ENCODE measurements around the gene MAP3K3.
A peak's percentile ranks its signal among the peaks of the same experiment; 100 is the strongest.
"Not testable (repeated sequence)": the region's sequence is repeated elsewhere in the genome, so short reads cannot be mapped to it uniquely, and the experiment has no call there.

MAP3K3 gene

DNA sequence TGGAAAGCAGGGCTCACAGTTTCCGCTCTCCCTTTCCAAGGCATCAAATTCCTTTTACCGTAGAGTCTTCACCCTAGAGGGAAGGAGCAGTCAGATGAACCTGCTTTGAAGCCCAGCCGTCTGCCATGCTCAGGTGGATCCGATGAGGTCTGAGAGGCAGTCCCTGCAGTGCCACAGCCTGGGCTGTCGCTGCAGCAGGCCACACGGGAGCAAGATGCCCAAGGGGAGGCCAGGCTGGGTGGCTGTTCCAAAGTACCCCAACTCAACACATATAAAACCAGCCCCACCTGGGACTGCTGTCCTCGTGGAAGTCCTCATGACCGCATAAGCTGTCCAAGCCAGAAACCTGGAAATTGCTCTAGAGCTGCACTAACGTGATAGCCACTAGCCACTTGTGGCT lies 82.6 kb downstream of the MAP3K3 start:
- TF ChIP-seq GATA1 (IDR thresholded peaks at IDR 0.05; ENCODE audit: low read depth, low read length) (no peak), POLR2A (IDR thresholded peaks at IDR 0.05; ENCODE audit: low read length) (no peak)
- DNase-seq: no peak

DNA sequence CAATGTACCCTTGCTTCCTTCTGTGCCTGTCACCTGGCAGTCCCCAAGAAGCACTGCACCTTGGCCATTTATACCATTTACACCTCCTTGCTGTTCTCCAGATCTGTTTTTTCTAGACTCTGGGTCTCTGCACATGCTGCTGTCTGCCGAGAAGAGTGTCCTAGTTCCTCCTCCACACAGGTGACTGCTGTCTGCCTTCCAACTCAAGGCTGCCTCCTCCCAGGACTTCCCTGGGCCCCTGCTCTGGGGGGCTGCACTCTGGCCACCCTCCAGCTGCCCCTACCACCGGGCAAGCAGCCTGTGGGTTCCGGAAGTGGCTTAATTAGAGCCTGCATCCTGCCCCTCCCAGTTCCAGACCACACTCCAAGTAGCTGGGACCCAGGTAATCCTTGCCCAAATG lies 83.4 kb downstream of the MAP3K3 start:
- no peak for DNase-seq
- no peak for TF ChIP-seq GATA1 (IDR thresholded peaks at IDR 0.05; ENCODE audit: low read depth, low read length)
- no peak for TF ChIP-seq POLR2A (IDR thresholded peaks at IDR 0.05; ENCODE audit: low read length)

DNA sequence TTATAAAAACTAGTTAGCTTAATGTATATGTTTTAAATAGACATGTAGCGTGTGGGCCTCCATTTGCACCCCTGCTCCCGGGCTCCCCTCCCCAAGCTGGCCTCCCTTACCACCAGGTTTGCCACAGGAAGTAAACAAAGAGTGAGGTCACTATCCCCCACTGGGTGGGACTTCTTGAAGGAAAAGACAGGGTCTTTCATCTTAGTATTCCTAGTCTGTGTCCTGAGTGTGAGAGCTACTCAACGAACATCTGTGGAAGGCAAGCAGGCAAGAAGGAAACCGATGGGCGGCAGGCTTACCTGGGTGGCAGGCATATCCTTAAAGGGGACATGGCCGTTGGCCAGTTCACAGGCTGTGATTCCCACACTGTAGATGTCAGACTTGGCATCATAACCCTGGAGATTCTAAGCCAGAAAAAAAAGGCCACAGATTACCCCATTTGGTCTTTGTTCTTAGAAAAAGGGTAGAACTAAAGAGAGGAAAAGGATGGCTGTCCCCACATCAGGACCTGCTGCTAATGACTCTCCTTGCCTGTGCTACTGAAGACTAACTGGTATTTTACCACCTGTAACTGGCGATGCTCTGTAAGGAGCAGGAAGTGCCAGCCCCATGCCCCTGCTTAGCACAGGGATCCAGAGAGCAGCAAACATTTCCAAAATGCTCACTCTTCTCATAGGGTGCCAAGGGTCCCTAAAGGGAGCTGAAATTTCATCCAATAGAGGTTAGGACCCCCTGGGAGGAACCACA lies 84.3 kb downstream of the MAP3K3 start:
- TF ChIP-seq GATA1 (IDR thresholded peaks at IDR 0.05; ENCODE audit: low read depth, low read length) (no peak), POLR2A (IDR thresholded peaks at IDR 0.05; ENCODE audit: low read length) (no peak)
- no peak for DNase-seq

- TF ChIP-seq POLR2A (IDR thresholded peaks at IDR 0.05; ENCODE audit: low read length) (no peak), GATA1 (IDR thresholded peaks at IDR 0.05; ENCODE audit: low read depth, low read length) (no peak)
These were observed 84.9 kb downstream of the MAP3K3 start for GRCh38 chr17:63707151-63707550.

GRCh38 chr17:63709110-63709509 lies 86.9 kb downstream of the MAP3K3 start:
- TF ChIP-seq GATA1 (IDR thresholded peaks at IDR 0.05; ENCODE audit: low read depth, low read length): no peak
- no peak for TF ChIP-seq POLR2A (IDR thresholded peaks at IDR 0.05; ENCODE audit: low read length)
- DNase-seq: no peak

More at GRCh38 chr17:63707151-63707550, 84.9 kb downstream of the MAP3K3 start:
- DNase-seq: no peak

- TF ChIP-seq POLR2A (IDR thresholded peaks at IDR 0.05; ENCODE audit: low read length): no peak
- no peak for TF ChIP-seq GATA1 (IDR thresholded peaks at IDR 0.05; ENCODE audit: low read depth, low read length)
- no peak for DNase-seq
These were observed 92.5 kb downstream of the MAP3K3 start for GRCh38 chr17:63714550-63715277.

GRCh38 chr17:63716426-63716825 lies 94.2 kb downstream of the MAP3K3 start:
- TF ChIP-seq GATA1 (IDR thresholded peaks at IDR 0.05; ENCODE audit: low read depth, low read length) (no peak), POLR2A (IDR thresholded peaks at IDR 0.05; ENCODE audit: low read length) (no peak)
- no peak for DNase-seq

- DNase-seq: no peak
- TF ChIP-seq POLR2A (IDR thresholded peaks at IDR 0.05; ENCODE audit: low read length) (no peak), GATA1 (IDR thresholded peaks at IDR 0.05; ENCODE audit: low read depth, low read length) (no peak)
These were observed 96.8 kb downstream of the MAP3K3 start for GRCh38 chr17:63718988-63719387.

- DNase-seq: not testable (repeated sequence)
These were observed 98.0 kb downstream of the MAP3K3 start for GRCh38 chr17:63720194-63720593.

- no peak for DNase-seq
- TF ChIP-seq GATA1 (IDR thresholded peaks at IDR 0.05; ENCODE audit: low read depth, low read length): no peak
- no peak for TF ChIP-seq POLR2A (IDR thresholded peaks at IDR 0.05; ENCODE audit: low read length)
These were observed 100.2 kb downstream of the MAP3K3 start for GRCh38 chr17:63722403-63722802.

DNA sequence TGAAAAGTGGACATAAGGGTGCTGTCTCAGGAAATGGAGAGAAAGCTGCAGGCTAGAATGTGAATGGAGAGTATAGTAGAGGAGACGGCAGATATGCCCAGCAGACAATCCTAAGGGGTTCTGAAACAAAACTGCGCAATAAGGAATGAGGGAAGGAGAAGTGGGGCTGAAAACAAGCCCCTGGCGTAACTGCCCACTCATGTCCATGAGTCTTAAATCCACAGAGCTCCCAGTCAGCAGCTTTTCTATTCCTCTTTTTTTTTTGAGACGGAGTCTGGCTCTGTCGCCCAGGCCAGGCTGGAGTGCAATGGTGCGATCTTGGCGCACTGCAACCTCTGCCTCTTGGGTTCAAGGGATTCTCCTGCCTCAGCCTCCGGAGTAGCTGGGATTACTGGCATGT lies 113.5 kb downstream of the MAP3K3 start:
- TF ChIP-seq POLR2A (IDR thresholded peaks at IDR 0.05; ENCODE audit: low read length): no peak
- TF ChIP-seq GATA1 (IDR thresholded peaks at IDR 0.05; ENCODE audit: low read depth, low read length): no peak
- no peak for DNase-seq

DNA sequence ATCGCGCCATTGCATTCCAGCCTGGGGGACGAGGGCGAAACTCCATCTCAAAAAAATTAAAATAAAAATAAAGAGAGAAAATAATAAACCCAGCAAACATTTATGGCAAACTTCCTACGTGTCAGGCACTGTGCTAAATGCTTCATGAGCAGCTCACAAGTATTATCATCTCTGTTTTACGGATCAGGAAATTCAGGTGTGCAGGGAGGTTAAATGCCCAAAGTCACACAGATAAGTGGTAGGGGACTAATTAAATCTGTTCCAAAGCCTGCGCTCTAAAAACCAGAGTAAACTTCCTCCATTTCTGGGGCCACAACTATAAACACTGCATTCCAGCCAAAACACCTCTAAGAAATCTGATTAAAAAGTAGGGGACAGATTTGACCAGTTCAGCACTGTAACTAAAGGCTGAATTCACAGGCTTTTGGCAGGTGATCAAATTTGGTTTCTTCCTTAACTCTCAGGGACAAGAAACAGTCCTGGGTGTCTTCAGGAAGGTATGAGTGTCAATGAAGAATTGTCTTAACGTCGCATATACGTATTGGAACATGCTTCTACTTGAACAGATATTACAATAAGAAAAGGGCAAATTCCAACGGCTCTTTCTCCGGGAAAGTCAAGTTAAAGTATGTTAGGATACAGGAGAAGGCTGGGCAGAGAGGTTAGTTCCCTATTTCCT lies 118.4 kb downstream of the MAP3K3 start:
- DNase-seq: peak; percentile 39 to 57
- no peak for TF ChIP-seq GATA1 (IDR thresholded peaks at IDR 0.05; ENCODE audit: low read depth, low read length)
- TF ChIP-seq POLR2A (IDR thresholded peaks at IDR 0.05; ENCODE audit: low read length): no peak

DNA sequence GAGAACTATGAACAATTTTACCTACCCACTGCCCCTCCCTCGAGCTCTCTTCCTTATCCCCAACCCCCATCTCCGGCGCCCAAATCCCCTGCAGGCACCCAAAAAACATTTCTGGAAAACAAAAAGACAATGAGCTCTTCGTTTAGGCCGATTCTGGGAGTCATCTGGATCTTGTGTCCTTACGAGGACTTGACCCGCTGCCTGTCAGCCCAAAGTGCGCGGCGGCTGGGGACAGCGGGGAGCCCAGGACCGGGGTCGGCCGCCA lies 118.9 kb downstream of the MAP3K3 start:
- DNase-seq: no peak

DNA sequence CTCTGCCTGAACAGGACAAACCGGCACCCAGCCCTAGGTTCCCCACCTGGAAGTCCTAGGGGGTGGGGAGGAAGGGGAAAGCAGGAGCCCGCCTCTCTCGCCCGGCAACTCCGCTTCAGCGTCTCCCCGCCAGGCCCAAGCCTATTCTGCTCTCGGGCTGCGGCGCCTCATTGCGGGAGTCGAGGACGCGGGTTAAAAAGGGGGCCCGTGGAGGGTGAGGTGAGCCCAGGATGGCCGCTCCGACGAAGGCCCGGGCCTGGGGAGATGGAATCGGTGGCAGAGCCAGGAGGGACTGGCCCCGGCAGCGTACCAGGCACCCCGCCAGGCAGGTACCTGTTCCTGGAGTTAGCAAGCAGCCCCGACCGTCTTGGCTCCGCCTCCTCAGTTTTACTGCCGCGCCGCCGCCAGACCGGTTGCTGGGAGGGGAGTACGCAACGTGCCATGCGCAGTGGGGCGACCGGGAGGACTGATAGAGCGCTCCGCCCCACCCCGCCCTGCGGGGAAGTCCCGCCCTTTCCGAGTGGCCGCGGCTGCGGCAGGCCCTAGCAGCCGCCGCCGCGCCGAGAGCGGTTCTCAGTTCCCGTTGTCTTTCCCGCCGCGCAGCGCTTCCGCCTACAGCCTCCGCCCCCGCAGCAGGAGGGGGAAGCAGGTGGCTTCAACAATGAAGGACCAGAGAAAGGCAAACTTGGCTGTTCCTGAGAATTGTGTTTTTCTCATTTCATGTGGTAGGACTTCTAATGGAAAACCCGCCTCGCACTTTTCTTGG lies 119.4 kb downstream of the MAP3K3 start, which contains the start of gene STRADA:
STRADA (minus strand) TSS at position 392 of the 766 bp plus-strand sequence. CDS start 13,430 bp downstream, outside the sequence.
- DNase-seq: peak; percentile 98
- TF ChIP-seq GATA1 (IDR thresholded peaks at IDR 0.05; ENCODE audit: low read depth, low read length): no peak
- peak; percentile 92 for TF ChIP-seq POLR2A (IDR thresholded peaks at IDR 0.05; ENCODE audit: low read length)

More for the DNA sequence above, 118.9 kb downstream of the MAP3K3 start:
- TF ChIP-seq GATA1 (IDR thresholded peaks at IDR 0.05; ENCODE audit: low read depth, low read length) (no peak), POLR2A (IDR thresholded peaks at IDR 0.05; ENCODE audit: low read length) (no peak)
